HG03103 (cell line): ENCODE results near the gene CCDC51.

Experiments
- ATAC-seq: cut with Tn5 transposase; IDR thresholded peaks from one replicate; pipeline ENCODE4 v1.9.1; 2021; ENCODE audit warnings: low read depth; ENCODE audit not compliant: unreplicated experiment

Gene CCDC51

DNA sequence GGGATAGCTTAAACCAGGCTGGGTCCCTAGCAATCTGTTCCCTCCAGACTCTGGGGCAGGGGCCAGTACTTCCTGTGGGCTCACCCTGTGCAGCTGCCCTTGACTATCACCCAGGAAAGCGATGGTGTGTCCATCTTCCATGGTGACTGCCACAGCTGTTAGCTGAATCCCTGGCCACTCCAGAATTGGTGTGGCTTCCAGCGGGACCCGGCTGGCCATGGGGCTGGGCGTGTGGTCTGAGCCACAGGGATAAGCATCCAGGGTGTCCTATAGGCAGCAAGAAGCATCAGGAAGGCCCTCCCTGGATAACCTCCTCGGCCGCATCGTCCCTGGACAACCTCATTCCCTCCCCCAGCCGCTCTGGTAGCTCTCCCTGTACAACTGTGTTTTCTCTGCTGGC lies 17.2 kb downstream of the CCDC51 start:
- no peak for ATAC-seq

DNA sequence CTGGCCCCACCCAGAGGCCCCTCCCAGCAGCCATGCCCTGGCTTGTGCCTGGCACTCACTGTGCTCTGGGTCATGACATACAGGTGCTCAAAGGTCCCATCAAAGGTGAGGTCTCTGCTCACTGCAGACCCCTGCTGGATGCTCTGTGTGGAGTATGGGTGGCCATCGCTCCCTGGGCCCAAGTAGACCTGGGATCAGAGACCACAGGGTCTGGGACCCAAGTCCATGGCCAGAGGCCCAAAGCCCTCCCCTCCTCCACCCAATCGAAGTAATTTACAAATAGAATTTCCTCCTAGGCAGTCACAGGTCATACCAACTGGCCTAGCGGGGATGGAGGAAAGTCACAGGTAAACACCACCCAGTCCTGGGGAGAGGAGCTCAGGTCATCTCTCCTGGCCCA lies 17.6 kb downstream of the CCDC51 start:
- no peak for ATAC-seq

DNA sequence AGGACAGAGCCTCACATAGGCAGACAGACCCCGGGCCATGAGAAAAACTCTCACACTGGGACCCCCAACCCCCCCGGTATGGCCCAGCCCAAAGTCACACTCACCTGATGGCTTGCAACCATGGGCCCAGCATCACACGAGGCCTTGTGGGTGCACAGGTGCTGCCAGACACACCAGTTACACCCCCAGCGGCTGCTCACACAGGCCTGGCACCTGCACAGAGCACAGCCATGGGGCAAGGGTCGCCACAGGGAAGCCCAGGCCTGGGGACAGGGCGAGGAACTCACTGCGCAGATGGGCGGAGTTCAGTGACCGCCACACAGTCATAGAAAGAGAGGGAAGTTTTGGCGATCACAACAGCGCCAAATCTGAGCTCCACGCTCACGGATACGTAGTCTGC lies 19.4 kb downstream of the CCDC51 start:
- no peak for ATAC-seq

DNA sequence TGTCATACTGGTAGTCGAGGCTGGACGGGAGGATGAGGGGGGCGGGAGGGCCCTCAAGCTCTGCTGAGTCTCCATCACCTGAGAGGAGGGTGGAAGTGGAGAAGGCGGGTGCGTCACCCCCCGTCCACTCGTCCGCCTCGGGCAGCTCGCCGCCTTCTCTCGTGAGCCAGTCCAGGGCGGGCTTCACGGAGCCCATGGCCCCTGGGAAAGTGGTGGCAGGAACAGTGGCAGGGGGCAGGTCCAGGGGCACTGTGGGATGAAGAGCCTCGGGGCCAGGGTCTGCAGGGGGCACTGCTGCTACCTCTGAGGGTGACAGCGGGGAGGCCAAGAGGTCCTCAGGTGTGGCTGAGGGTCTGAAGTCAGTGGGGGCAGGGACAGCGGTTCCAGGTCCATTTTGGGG lies 20.3 kb downstream of the CCDC51 start:
- ATAC-seq, result no peak

DNA sequence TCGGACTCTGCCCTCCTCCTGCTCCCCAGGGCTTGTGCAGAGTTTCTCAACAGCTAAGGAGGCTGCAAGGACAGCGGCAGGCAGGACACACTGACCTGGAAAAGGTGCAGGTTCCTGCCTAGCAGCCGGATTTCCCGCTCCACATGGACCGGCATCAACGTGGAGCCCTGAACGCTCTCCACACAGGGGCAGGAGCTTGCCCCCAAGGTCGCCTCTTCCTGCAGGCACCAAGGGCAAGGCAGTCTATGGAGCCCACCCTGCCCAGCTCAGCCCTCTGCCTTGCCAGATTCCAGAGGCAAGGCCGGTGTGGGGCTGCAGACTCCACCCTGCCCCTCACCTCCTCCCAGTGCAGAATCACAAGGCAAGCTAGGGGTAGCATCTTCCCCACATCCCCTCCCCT lies 20.8 kb downstream of the CCDC51 start:
- ATAC-seq, result no peak

DNA sequence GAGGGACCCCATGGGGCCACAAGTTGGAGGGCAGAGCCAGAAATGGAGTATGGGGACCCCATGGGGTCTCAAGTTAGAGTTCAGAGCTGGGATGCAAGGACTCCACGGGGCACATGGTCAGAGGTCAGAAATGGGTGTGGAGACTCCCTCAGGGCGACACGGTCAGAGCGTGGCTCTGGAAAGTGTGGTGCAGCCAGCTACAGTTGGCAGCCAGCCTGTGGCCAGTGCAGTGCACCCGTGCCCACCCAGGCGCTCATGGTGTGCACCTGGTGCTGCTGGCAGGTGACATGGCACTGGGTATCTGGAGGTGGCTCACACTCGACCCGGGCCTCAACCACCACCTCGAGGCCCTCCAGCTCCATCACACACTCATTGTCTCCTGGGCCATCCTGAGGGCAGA lies 21.3 kb downstream of the CCDC51 start:
- no peak for ATAC-seq

DNA sequence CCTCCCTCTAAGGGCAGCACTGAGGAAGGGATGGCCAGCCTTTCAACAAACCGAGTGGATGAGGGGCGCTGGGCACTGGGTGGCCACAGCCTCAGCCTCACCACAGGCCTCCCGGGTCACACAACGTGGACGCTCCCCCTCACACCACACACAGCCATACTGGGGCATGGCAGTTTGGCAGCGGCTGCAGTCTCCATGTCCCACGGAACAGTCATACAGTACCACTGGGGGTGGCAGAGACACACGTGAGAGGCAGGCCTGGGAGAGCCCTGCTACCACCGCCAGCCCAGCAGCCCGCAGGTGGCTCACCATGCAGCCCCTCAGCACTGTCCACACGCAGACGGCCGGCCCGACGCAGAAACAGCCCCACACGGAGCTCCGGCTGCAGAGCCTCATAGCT lies 21.8 kb downstream of the CCDC51 start:
- no peak for ATAC-seq

DNA sequence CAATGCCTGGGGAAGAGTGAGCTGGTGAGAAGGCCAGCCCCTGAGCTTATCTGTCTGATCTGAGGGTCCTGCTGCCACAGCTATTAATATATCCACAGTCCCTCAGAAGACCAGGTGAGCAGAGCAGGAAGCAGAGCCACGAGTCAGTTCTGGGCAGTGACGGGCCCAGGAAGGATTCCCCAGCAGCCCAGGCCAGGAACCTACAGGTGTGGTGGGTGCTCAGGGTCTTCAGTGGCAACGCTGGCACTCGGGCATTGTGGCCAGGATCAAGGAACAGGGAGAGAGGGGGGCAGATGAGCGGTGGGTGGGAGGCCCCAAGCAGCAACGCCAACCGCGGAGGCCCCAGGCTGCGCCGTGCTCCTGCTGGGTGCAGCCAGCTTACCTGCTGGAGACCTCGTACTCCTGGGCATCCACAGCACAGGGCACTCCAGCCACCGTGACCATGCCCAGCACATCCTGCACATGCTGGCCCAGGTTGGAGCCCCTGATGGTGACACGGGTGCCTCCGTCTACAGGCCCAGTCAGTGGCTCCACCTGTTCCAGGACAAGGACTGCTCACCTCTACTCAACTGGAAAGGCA lies 22.3 kb downstream of the CCDC51 start:
- ATAC-seq, result no peak

DNA sequence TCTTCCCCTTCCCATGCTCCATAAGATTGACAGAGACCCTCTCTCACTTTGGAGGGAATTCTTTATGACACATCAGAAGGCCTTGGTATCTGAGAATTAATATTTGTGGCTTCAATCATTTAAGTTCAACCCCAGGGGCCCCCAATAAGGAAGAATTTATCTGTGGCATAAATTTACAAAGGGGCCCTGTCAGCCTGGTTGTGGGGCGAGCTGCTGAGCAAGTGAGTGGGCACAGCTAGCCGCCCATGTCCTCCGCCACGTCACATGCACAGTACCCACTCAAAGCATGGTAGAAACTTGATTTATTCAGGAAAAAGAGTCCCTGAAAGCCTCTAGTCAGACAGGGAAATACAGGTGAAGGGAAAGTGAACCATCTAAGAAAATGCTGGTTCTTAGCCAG lies 23.4 kb downstream of the CCDC51 start:
- ATAC-seq, result no peak

DNA sequence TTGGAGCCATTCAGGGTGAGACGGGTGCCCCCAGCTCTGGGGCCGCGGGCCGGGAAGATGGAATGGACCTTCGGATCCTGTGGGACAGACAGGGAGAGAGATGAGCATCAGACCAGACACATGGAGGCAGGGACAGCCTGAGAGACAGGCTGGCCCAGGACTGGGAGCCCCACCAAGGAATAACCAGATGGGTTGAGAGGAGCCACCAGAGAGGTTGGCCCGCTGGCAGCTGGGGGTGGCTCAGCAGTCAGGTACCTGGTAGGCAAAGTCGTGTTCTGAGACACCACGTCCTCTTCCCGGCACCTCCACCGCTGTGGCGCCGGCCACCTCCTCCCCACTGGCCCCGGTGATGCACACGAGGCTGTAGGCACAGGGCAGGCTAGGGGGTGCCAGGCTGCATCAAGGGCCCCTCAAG lies 23.8 kb downstream of the CCDC51 start:
- no peak for ATAC-seq

DNA sequence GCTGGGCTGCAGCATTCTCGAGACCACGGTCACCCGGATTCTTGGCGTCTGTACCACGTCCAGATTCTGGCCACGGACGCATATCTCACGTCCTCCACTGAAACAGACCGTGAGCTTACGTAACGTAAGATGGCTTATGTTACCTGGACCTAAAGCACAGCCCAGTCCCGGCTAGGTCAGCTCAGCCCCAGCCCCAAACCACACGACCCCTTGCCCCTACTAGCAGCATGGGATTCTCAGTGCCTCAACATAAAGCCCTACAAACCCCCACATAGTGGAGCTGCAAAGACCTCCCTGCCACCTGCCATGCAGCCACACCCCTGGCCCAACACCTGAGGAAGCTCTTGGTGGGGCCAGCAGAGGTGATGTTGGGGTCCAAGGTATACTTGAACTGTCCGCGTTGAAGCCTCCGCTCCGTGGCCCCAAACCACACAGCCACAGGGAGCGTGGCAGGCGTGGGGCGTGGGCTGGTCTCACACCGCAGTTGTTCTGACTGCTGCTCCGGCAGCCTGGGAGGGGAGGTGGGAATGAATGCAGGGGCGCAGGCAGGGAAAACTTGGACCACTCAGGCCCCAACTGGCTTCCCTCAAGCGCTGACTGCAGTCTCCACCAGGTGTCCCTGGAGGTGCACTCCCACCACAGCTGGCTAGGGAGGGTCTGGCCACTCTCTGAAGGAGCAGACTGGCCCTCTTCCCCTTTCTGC lies 24.5 kb downstream of the CCDC51 start:
- ATAC-seq, result no peak

DNA sequence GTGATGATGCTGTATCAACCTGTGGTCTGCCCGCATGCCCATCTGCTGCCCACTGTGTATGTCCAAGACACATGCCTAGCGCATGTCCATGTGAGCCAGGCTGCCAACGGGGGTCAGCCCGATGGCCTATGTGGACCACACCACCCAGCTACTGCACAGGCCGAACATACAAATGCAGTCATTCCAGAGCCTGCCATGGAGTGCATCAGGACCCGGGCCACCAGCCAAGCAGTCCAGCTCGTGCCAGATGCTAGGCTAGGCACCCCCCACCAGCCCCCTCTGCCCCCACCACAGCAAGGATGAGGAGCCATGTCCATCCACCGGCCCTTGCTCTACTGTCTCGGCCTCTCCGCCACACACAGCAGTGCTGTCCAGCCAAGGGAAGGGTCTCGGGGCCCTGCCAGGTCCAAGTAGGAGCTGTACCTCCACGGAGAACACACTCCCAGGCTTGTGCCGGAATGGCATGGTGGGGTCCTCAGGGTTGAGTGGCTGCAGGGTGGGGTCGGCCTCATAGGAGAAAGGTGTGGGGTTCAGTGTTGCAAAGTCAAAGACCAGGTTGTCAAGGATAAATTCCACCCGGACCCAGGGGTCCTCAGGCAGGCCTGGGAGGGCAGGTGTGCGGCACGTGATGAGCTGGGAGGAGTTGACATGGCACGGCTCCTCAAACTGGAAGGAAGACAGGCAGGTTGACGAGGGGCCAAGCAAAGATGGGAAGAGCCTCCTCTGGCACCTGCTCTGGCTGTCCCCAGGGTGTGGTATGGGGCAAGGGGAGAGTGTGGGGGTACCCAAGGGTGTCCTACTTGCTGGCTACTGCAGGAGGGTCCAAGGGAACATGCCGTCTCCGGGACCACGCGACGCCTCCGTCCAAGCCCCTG lies 25.3 kb downstream of the CCDC51 start:
- ATAC-seq, result no peak

DNA sequence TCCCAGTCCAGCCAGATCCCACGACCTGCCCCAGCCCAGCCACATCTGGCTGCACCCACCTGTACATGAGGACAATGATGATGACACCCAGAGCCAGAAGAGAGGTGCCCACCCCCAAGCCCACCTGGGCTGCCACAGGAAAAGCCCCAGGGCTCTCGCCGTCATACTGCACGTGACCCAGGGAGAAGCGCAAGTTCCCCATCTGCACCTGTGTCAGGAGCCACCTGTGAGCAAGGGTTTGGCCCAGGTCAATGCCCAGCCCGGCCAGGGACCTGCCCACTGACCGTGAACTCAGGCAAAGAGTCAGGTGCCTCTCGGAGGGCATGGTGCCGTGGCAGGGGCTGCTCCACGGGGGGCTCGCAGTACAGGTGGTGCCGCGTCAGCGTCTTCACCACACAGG lies 26.3 kb downstream of the CCDC51 start:
- ATAC-seq, result no peak

DNA sequence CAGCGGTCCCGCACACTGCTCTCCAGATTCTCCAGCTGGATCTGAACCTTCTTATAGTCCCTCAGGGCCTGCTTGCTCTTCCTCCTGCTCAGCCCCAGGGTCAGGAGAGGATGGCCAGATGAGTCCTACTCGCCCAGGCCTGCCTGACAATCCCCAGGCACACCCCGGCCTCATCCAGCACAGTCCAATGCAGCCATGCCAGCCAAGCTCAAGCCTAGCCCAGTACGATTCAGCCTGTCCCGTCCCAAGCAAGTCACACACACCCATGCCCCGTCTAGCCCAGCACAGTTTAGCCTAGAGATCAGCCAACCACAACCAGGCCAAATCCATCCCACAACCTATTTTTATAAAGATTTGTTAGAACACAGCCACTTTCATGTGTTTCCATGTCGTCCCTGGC lies 26.8 kb downstream of the CCDC51 start:
- no peak for ATAC-seq

DNA sequence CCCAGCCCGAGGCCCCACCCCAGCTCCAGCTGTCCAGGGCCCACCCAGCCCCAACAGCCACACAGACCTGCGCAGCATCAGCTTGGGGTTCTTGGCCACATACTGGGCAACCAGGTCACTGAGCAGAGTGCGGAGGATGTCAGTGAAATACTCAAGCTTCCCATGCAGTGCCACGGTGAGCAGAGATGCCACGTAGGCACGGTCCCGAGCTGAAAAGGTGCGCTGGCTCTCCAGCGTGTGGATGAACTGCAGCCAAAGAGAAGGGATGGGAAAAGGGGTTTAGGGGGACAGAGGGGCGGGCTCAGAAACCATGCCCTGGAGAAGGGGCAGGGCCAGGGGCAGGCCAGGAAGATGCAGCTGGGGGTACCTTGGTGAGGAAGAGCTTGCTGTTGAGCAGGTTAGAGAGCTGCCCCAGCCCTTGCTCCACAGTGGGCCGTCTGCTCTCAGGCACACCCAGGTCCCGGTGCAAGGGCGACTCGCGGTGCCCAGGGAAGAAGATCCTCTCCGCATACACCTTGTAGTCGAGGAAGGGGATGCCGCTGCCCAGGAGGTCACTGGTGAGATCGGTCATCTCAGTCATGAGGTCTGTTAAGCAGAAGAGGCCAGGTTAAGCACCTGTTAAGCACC lies 27.4 kb downstream of the CCDC51 start:
- ATAC-seq, result no peak

DNA sequence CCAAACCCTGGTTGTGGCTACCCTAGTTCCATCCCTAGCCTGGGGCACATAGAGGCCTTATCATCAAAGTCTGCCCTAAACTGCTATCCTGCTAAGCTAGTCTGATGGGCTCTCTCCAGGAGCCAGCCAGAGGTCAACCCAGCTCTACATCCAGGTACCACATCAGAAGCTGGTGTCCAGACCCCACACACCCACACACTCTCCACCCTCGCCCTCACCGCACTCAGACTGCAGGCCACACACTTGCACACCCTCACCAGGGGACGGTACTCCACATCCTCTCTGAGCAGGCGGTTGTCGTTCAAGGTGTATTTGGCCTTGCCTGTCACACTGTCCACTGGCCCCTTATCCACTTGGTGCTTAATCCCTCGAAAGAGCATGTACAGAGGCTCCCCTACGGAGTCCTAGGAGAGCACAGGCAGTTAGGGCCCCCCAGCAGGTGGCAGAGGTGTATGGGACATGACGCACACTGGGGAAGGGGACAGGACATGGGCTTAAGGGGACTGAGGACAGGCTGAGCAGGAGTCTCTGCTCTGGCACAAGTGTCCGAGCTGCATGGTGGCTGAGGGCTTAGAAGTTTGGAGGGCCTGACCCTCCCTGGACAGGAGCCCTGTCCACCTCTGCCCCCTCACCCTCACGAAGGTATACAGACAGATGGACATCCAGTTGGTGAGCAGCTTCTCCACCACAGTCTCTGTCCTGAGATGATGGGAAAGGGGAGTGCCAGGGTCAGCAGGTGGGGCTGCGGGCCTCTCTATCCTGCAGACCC lies 28.1 kb downstream of the CCDC51 start:
- no peak for ATAC-seq

DNA sequence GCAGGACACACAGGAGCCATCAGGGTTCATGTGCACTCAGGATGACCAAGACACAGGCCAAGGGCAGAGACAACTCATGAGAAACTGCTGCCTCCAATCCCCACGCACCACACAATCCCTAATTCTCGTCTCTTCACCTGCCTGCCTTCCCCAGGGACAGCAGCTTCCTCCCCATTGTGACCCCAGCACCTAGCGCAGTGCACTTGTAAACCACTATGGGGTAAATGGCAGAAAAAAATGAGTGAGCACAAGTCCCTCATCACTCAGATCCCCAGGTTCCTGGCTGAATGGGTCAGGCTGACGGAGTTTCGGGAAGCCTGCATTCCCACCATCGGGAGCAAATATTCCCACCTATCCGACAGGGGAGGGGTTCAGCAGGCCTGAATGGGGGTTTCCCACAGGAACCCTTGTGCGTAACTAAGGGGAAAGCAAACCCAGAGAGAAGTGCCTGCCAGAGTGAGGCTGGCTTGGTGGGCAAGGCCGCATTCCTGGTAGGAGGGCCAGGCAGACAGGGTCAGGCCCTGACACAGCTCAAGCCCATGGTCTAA lies 28.8 kb downstream of the CCDC51 start:
- ATAC-seq, result no peak

DNA sequence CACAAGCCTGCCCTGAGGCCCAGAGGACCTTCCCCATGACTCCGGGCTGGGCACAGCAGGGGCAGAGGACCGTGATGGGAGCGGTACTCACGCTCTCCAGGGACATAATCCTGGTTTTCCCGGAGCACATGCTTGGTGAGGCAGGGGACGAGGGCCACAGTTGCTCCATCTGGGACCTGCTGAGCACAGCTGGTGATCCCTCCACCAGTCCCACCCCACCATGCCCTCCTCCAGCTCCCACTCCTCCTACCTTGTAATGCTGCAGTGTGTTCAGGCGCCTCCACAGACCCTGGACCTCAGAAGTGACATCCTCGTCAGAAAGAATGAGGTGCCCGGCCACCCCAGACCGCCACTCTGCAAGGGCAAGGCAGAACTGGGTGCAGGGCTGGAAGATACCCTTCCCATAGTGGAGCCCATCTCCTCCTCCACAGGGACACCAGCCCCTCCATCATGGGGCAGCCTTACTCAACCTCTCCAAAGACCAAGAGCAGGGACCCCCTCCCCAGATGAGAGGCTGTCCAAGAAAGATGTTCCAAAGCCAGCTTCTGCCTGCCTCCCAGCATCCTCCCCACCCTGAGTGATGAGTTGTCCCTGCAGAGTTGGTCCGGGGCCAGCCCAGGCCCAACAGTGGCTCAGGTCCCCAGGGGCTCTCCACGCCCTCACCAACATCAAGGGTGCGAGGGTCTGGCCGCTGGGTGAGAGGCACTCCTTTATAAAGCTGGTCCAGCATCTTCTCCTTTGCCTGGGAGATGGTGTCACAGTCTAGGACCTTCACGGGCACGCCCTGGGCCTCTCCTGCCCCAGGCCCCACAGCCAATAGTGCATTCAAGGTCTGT lies 29.5 kb downstream of the CCDC51 start:
- ATAC-seq, result no peak
